Parathyroid adenoma (tissue), 2 donors: ENCODE data around the gene POLDIP3.
"Not testable (repeated sequence)": the region's sequence is repeated elsewhere in the genome, so short reads cannot be mapped to it uniquely, and the experiment has no call there.

Experiments
- H2AFZ ChIP-seq: fragments of 300-600 bp; sonication (generic); one replicate; pipeline ENCODE4 v1.7.0; 2017; ENCODE audit warnings: antibody characterized with exemption, mild to moderate bottlenecking
- H3K27ac ChIP-seq: fragments of 300-600 bp; sonication (generic); one replicate; pipeline ENCODE4 v1.7.0; 2017
- H3K27me3 ChIP-seq: fragments of 300-600 bp; sonication (generic); one replicate; pipeline ENCODE4 v1.7.0; 2017; ENCODE audit warnings: low read length; ENCODE audit not compliant: control insufficient read depth, insufficient read depth
- H3K36me3 ChIP-seq: fragments of 300-600 bp; sonication (generic); one replicate; pipeline ENCODE4 v1.7.0; 2017; ENCODE audit warnings: low read length; ENCODE audit not compliant: control insufficient read depth, insufficient read depth
- H3K4me1 ChIP-seq: fragments of 300-600 bp; sonication (generic); one replicate; pipeline ENCODE4 v1.7.0; 2017; ENCODE audit warnings: control low read depth
- H3K4me2 ChIP-seq: fragments of 300-600 bp; sonication (generic); one replicate; pipeline ENCODE4 v1.7.0; 2017; ENCODE audit warnings: low read length
- H3K4me3 ChIP-seq: fragments of 300-600 bp; sonication (generic); one replicate; pipeline ENCODE4 v1.7.0; 2017; ENCODE audit warnings: low read depth, low read length
- H3K79me2 ChIP-seq: fragments of 300-600 bp; sonication (generic); one replicate; pipeline ENCODE4 v1.7.0; 2017; ENCODE audit warnings: control low read depth
- H3K9ac ChIP-seq: fragments of 300-600 bp; sonication (generic); one replicate; pipeline ENCODE4 v1.7.0; 2017; ENCODE audit warnings: mild to moderate bottlenecking
- H3K9me3 ChIP-seq: fragments of 300-600 bp; sonication (generic); one replicate; pipeline ENCODE4 v1.7.0; 2017; ENCODE audit warnings: low read length; ENCODE audit not compliant: control insufficient read depth
- TF ChIP-seq, protein P1 (sequence below): fragments of 300-600 bp; sonication (generic); IDR thresholded peaks from one replicate; pipeline ENCODE4 v1.7.0; 2017; ENCODE audit warnings: antibody characterized with exemption, mild to moderate bottlenecking
- donor health status: primary hyperparathyroidism.

POLDIP3 gene

DNA sequence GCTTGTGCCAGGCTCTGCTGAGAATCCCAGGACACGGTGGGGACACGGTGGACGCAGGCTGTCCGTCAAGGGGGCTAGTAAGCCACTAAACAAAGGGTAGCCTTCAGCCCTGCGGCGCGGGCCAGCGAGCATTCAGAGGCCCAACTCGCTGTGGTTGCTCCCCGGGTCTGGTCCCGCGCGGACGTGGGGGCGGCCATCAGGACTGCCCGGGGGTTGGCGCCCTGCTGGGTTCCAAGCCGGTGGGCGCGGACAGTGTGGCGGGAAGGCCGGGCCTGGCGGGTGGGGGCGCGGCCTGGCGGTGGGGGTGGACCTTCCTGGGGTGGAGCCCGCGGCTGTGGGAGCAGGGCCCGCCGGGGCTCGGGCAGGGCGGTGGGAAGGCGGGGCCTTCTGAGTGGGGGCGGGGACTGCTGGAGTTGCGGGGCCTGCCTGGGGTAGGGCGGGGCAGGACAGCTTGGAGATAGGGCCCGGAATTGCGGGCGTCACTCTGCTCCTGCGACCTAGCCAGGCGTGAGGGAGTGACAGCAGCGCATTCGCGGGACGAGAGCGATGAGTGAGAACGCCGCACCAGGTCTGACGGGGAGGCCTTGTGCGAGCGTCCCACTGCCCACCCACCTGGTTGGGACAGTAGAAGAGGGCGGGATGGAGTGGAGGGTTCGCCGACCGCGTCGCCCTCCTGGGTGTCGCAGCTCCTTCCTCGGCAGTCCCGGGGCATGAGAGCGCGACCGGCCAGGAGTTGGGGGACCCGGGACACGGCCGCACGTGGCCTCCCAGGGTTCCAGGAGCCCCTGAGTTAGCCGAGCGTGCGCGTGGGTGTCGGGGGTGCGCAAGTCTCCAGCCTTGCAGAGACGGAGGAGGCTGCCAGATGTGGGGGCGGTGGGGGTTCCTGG lies 61.0 kb downstream of the POLDIP3 start, which contains the start of gene SERHL2:
Gene SERHL2, plus strand, starts transcription at position 482 of the 887 bp plus-strand sequence. Its CDS starts 65 bp downstream, at position 547.
- Histone ChIP-seq H3K4me1 (no peaks in the 10 kb centered on the region), H3K4me3 (peak within 1 kb of the TSS; percentile 57), H3K27ac (no peak within 1 kb of the TSS), H3K27me3 (no peaks in the 10 kb centered on the region), H3K4me2 (peak within 1 kb of the TSS; percentile 96), H2AFZ (peak within 1 kb of the TSS; percentile 73), H3K36me3 (no peaks in the 10 kb centered on the region), H3K9me3 (no peaks in the 10 kb centered on the region), H3K9ac (no peak within 1 kb of the TSS), H3K79me2 (no peaks in the 10 kb centered on the region)
- TF ChIP-seq, protein P1, sequence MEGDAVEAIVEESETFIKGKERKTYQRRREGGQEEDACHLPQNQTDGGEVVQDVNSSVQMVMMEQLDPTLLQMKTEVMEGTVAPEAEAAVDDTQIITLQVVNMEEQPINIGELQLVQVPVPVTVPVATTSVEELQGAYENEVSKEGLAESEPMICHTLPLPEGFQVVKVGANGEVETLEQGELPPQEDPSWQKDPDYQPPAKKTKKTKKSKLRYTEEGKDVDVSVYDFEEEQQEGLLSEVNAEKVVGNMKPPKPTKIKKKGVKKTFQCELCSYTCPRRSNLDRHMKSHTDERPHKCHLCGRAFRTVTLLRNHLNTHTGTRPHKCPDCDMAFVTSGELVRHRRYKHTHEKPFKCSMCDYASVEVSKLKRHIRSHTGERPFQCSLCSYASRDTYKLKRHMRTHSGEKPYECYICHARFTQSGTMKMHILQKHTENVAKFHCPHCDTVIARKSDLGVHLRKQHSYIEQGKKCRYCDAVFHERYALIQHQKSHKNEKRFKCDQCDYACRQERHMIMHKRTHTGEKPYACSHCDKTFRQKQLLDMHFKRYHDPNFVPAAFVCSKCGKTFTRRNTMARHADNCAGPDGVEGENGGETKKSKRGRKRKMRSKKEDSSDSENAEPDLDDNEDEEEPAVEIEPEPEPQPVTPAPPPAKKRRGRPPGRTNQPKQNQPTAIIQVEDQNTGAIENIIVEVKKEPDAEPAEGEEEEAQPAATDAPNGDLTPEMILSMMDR, result no peak

DNA sequence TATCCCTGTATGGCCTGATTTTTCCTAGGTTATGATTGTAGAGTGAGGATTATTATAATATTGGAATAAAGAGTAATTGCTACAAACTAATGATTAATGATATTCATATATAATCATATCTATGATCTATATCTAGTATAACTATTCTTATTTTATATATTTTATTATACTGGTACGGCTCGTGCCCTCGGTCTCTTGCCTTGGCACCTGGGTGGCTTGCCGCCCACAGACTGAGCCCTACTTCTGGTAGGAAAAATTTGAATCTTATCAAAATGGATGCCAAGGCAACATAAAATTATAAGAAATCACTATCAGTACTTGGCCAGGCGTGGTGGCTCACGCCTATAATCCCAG lies 62.4 kb downstream of the POLDIP3 start:
- H2AFZ ChIP-seq, H3K27ac ChIP-seq, H3K4me1 ChIP-seq, H3K4me2 ChIP-seq, H3K36me3 ChIP-seq, H3K27me3 ChIP-seq, H3K9ac ChIP-seq, H3K9me3 ChIP-seq, H3K4me3 ChIP-seq, H3K79me2 ChIP-seq: not testable (repeated sequence)

DNA sequence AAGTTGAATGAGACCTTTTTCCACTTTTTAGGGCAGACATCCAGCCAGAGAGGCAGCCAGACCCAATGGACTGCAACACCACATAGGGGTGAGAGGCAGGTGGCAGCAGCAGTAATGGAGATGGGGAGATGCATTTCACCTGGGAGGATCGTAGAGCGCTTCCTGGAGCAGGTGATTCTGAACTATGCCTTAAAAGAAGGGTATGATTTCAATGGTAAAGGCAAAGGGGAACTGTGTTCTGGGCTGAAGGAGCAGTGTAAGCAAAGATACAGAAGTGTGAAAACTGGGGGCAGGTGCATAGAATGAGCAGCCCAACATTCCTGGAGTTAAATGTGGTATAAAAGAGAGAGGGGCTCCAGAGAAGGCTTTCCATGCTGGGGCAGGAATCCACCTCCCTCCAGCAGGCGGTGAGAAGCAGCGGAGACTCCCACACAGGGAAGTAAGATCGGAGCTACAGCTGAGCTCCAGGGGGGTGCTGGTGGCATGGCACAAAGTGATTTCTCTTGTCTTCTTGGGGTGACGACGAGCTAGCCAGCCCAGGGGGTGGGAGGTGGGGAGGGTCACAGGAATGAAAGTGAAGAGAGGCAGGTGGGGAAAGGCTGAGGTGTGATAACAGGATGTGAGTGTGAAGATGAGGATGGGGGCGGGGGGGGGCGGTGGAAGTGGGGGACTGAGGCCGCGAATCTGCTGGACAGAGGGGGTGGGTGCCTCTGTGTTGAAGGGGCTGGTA lies 65.2 kb downstream of the POLDIP3 start:
- Histone ChIP-seq H3K36me3 (no peaks in the 10 kb centered on the region), H3K27ac (no peak overlapping the region), H3K27me3 (no peaks in the 10 kb centered on the region), H3K9ac (no peak overlapping the region), H3K4me1 (no peaks in the 10 kb centered on the region), H2AFZ (no peak overlapping the region), H3K4me3 (no peak overlapping the region), H3K4me2 (no peak overlapping the region), H3K9me3 (no peaks in the 10 kb centered on the region), H3K79me2 (no peaks in the 10 kb centered on the region)
- TF ChIP-seq, protein P1, result no peak

DNA sequence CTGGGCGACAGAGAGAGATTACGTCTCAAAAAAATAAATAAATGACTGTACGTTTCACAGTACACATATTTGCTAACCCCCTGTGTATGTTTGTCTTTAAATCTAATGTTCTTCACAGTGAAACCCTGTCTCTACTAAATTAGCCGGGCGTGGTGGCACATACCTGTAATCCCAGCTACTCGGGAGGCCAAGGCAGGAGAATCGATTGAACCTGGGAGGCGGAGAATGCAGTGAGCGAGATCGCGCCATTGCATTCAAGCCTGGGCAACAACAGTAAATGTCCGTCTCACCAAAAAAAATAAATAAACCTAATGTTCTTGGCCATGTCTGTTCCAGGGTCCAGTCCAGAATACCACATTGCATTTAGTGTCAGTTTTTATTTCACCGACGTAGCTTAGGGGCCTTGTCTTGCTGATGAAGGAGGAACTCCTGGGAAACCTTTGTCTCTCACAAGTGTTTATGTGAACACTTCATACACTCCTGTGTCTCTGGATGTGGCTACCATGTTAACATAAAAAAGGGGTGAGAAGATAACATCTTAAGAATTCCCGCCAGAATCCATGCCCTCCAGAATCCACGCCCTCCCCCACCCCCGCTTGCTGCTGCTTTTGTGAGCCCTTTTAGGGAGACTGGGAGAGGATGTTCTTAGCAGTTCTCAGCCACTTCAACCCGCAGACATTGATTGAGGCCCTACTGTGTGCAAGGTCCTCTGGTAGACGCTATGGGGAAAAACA lies 65.9 kb downstream of the POLDIP3 start:
- Histone ChIP-seq H3K9me3 (no peaks in the 10 kb centered on the region), H3K9ac (no peak overlapping the region), H3K27ac (no peak overlapping the region), H3K4me2 (no peak overlapping the region), H3K79me2 (no peaks in the 10 kb centered on the region), H3K4me1 (no peaks in the 10 kb centered on the region), H3K27me3 (no peaks in the 10 kb centered on the region), H3K36me3 (no peaks in the 10 kb centered on the region), H2AFZ (no peak overlapping the region), H3K4me3 (no peak overlapping the region)
- TF ChIP-seq, protein P1, result no peak

DNA sequence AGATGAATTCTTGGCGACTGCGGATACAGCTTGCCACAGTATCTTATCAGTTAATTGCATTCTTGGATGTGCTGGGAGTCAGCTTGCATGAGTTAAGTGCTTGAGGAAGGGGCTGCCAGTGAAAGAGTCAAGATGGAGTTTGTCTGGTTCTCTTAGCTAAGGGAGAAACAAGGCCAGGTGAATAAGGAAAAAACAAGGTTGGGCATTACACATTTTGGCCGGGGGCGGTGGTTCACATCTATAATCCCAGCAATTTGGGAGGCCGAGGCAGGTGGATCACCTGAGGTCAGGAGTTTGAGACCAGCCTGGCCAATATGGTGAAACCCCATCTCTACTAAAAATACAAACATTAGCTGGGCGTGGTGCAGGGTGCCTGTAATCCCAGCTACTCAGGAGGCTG lies 66.6 kb downstream of the POLDIP3 start:
- H3K27me3 ChIP-seq, H3K4me3 ChIP-seq, H3K9me3 ChIP-seq, H3K4me1 ChIP-seq, H3K9ac ChIP-seq, H3K27ac ChIP-seq, H3K79me2 ChIP-seq, H3K36me3 ChIP-seq, H3K4me2 ChIP-seq, H2AFZ ChIP-seq: not testable (repeated sequence)
